Brain pericyte (primary cell): ENCODE results near the gene ADAM8.
"Not testable (repeated sequence)": the region's sequence is repeated elsewhere in the genome, so short reads cannot be mapped to it uniquely, and the experiment has no call there.

Experiments
- DNase-seq: peaks from one replicate; pipeline ENCODE4 v3.0.0-alpha.2; 2012; ENCODE audit warnings: low read depth, low spot score

ADAM8 gene

GRCh38 chr10:133267829-133268228 lies 8.8 kb downstream of the ADAM8 start:
- no peak for DNase-seq

GRCh38 chr10:133267293-133267692 lies 9.4 kb downstream of the ADAM8 start:
- no peak for DNase-seq

- DNase-seq, result no peak
These were observed 10.4 kb downstream of the ADAM8 start for GRCh38 chr10:133266056-133266795.

GRCh38 chr10:133265052-133265451 lies 11.6 kb downstream of the ADAM8 start:
- not testable (repeated sequence) for DNase-seq

GRCh38 chr10:133264461-133264860 lies 12.2 kb downstream of the ADAM8 start:
- DNase-seq, result no peak

GRCh38 chr10:133263674-133264073 lies 13.0 kb downstream of the ADAM8 start:
- no peak for DNase-seq

GRCh38 chr10:133262696-133263095 lies 14.0 kb downstream of the ADAM8 start:
- no peak for DNase-seq

- no peak for DNase-seq
These were observed 14.8 kb downstream of the ADAM8 start for GRCh38 chr10:133261726-133262325.

GRCh38 chr10:133260895-133261725 lies 15.6 kb downstream of the ADAM8 start:
- DNase-seq, result no peak

GRCh38 chr10:133259602-133259989 lies 17.1 kb downstream of the ADAM8 start:
- no peak for DNase-seq

GRCh38 chr10:133258818-133259601 lies 17.7 kb downstream of the ADAM8 start:
- peak; percentile 89 for DNase-seq

- no peak for DNase-seq
These were observed 18.4 kb downstream of the ADAM8 start for GRCh38 chr10:133258066-133258817.

GRCh38 chr10:133257489-133258065 lies 19.1 kb downstream of the ADAM8 start:
- no peak for DNase-seq

GRCh38 chr10:133255323-133255722 lies 21.3 kb downstream of the ADAM8 start:
- no peak for DNase-seq

- DNase-seq, result no peak
These were observed 22.1 kb downstream of the ADAM8 start for GRCh38 chr10:133254421-133255120.

GRCh38 chr10:133253361-133253955 lies 23.2 kb downstream of the ADAM8 start:
- DNase-seq, result no peak

- no peak for DNase-seq
These were observed 24.5 kb downstream of the ADAM8 start for GRCh38 chr10:133252223-133252552.

- no peak for DNase-seq
These were observed 25.1 kb downstream of the ADAM8 start for GRCh38 chr10:133251388-133252222.
